GM18526 (cell line): Measurements from ENCODE around the gene PARD3B.

ENCODE experiments used
- POLR2A ChIP-seq: IDR thresholded peaks from 3 replicates; pipeline ENCODE4 v1.6.1; 2011; ENCODE audit not compliant: insufficient read length; ENCODE audit errors: extremely low read depth

PARD3B gene

GRCh38 chr2:205582366-205582765 is 1037.1 kb downstream of the PARD3B start:
- no peak for TF ChIP-seq POLR2A

DNA sequence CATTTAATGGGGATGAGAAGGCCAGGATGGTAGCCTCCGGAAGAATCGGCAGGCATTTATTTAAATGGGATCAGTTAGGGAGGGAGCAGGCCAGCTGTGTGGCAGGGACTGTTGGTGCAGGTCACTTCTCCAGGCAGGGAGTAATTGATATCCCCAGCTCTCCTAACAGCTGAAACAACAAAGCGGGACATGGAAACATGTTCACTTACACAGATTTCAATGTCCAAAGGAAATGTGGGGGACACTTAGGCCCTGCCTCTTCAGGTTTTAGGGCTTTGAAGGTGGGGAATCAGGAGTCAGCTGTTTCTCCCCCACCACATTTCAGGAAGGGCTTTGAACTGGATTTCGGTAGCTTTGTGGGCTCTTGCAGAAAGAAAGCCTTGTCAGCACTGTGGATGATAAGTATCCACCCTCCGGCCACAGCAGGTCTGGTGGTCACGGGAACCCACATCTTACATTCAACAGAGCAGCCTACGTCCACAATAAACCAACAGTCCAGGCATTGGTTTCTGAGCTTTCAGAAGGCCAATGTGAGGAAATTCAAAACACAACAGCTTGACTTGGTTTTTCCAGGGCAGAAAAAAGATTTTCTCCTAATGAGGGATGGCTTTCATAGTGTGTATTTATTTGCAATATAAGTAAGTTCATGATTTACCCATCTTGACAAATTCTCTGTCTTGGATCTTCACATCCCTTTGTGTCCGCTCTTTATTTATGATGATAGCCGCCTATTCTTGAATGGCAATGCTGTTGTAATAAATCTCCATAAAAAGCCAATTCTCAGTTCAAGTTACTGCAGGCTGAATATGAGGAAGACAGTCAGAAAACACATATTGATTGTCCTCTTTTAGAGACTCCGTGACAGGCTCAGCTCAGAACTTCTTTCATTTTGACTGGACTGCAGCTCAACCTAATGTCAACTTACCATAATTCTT is 1040.4 kb downstream of the PARD3B start:
- no peak for TF ChIP-seq POLR2A

DNA sequence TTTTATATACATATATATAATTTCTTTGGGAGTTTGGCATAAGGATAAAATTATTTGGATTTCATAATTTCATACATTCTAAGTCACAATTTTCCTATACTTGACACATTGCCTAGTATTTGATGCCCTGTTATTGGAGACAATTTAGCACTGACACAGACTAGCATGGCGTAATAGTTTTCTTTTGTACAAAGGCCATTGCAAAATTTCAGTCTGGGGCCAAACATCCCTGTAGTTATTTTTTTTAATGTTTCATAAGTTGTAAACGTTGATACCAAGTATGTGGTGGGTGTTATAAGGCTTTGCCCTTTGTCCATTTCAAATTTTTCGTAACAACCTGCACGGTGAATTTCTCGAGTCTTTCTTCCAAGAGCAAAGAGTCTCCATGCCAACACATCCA is 1041.4 kb downstream of the PARD3B start:
- TF ChIP-seq POLR2A: no peak

DNA sequence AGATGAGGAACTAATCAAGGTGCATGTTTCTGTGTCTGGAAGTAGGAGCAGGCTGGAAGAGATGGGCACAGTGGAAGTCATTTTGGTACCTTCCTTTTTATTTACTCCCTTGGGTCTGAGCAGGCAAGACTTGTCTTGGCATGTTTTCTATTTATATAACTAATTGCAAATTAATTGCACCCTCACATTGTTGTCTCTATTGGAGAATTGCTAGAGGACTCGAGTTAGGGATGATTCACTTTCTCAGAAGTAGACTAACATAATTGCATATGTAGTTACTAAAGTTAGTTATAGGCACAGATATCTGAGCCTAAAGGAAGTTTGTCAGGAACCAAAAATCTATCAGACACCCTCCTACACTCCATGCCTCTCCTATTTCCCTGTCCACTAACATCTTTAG is 1044.2 kb downstream of the PARD3B start:
- TF ChIP-seq POLR2A: no peak

- no peak for TF ChIP-seq POLR2A
Observed at GRCh38 chr2:205590759-205591158, 1045.5 kb downstream of the PARD3B start.

- TF ChIP-seq POLR2A: no peak
Observed at GRCh38 chr2:205593891-205594290, 1048.6 kb downstream of the PARD3B start.

- TF ChIP-seq POLR2A: no peak
Observed at GRCh38 chr2:205596581-205596980, 1051.3 kb downstream of the PARD3B start.

DNA sequence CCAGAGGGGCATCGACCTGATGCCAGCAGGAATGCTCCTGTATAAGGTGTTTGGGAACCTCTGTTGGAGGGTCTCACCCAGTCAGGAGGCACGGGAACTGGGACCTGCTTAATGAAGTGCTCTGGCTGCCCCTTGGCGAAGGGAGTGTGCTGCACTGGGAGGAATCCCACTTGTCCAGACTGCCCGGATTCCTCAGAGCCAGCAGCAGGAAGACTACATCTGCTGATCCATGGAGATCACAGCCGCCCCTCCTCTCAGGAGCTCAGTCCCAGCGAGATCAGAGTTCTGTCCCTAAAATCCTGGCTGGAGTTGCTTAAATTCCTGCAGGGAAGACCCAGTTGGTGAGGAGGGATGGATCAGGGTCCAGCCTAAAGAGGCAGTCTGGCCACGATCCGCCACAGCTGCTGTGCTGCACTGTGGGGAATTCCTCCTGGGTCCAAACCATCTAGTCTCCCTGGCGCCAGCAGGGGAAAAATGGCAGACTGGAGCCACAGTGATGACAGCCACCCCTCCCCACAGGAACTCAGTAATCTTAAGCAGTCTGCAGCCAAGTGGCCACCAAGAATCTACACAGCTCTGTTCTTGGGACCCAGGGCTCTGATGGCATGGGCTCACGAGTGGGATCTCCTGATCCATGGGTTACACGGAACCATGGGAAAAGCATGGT is 1060.5 kb downstream of the PARD3B start:
- no peak for TF ChIP-seq POLR2A

DNA sequence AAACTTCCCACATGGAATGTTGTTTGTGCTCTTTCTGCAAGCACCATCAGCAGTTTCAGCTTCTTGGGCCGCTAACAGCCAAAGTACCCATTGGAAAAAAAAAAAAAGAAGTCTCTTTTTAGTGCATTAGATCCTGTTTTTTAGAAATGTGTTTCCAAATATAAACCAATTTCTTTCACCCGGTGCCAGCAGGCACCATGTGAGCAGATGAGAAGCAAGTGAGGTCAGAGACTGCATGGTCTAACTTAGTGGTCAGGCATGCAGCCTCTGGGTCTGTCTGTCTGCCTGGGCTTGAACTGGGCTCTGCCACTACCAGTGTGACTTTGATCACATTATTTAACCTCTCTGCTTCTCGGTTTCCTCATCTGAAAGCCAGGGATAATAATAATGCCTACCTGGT is 1061.9 kb downstream of the PARD3B start:
- TF ChIP-seq POLR2A: no peak

DNA sequence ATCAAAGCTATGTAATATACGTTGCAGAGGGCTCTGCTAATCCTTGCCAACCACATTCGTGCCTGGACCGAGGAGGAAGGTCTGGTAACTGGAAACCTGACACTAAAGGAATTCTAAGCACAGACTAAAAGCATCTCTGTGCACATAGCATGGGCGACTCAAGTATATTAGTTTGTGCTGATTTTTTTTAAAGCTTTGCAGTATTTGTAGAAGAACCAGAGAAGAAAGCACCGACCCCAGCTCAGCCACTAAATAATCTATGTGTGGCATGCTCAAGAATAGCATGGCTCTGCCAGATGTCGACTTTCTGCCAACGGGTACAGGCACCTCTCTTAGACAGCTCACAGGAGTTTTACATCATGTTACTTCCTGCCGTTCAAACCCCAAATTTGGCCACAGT is 1063.8 kb downstream of the PARD3B start:
- TF ChIP-seq POLR2A: no peak

DNA sequence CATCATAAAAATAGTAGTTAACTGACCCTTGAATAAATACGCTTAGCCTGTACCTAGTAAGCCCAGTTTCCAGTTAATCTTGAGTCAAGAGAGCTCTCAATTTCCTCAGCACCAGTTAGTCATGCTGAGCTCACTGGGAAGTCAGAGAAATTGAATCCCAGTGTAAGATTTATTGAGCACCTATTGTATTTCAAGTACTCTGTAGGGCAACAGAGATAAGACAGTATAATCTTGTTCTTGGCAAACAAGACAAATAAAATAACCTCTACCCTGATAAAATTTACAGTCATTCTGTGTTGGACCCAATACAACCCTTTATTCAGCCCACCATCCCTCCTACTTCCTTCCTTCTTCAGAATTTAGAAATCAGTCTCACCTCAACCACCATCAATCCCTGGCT is 1065.2 kb downstream of the PARD3B start:
- TF ChIP-seq POLR2A: no peak

GRCh38 chr2:205612636-205613035 is 1067.4 kb downstream of the PARD3B start:
- no peak for TF ChIP-seq POLR2A

DNA sequence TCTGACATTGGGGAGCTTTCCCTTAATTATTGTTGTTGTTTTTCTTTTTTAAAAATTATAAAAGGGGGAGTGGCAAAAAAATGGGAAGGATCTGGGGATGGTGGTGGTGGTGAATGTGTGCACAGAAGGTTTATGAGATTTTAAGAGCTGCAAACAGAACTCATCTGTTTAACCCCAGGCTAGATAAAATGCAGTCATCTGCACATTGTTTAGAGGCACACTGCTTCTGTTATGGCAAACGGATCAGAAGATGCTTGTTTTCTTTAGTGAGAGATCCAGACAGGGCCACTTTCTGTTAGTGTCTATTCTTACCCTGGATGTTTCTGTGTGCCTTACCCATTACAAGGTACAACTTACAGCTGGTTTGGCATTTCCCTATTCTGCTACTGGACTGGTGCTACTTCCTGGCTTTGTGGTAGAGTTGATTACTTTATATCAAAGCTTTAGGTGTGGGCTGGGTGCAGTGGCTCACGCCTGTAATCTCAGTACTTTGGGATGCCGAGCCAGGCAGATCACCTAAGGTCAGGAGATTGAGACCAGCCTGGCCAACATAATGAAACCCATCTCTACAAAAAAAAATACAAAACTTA is 1068.8 kb downstream of the PARD3B start:
- TF ChIP-seq POLR2A: no peak

DNA sequence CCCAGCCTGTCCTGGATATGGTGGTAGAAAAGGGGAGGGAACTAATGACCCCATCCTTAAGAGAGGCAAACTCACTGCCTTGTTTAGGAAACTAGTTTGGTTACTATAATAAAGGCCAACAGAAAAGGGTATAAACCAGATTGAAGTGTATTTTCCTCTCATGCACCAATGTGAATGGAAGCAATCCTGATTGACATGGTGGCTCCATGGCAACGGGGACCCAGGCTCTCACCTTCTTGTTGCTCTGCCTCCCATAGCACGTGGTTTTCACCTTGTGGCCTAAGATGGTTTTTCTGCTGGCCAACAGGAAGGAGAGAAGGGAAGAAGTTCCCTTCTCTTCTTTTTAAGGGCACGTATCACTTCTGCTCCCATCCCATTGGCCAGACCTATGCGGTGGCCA is 1069.7 kb downstream of the PARD3B start:
- TF ChIP-seq POLR2A: no peak

DNA sequence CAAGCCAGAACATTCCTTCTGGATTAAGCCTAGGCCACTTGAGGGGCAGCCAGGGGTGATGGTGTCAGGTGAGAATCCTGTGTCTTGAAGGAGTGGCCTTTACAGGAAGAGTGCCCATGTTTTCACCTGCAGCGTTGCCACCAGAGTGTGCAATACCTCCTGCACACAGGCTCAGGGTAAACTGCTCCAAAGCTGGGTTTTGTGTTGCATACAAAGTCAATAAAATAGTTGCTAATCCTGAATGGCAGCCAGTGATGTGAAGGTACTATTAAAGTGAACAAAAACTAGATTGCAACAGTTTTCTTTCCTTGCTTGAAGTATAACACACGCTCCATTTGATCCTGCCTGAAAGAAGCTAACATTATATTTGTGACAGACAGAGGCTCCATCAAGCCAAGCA is 1072.6 kb downstream of the PARD3B start:
- TF ChIP-seq POLR2A: no peak

DNA sequence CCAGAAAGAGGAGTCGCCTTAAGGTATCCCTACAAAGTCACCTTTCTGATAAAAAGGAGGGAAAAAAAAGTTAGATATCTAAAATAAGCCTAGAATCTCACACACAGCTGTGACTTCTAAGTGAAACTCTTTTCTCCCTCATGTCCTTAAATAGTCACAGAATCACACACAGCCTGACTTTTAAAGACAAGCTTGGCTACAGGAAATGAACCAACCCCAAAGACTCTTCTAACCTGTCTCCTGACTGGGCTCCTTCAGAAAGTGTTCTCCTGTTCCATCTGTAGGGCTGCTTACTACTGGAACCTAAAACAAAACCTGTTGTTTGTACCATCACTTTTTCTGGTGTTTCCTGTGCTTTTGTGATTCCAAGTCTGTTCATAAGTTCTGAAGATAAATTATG is 1074.3 kb downstream of the PARD3B start:
- no peak for TF ChIP-seq POLR2A
